Neural progenitor cell (in vitro differentiated cells): Measurements from ENCODE around the gene NUP58.

ENCODE experiments used
- CTCF ChIP-seq: fragments of 200-600 bp; sonication (generic); IDR thresholded peaks from 2 replicates; pipeline ENCODE4 v1.5.1; 2017; ENCODE audit warnings: antibody characterized with exemption, mild to moderate bottlenecking
- EZH2phosphoT487 ChIP-seq: fragments of 200-600 bp; sonication (generic); IDR thresholded peaks from 2 replicates; pipeline ENCODE4 v1.6.1; 2017; ENCODE audit warnings: antibody characterized with exemption

- TF ChIP-seq CTCF (no peak), EZH2phosphoT487 (no peak)
These were observed 18.3 kb downstream of the NUP58 start for GRCh38 chr13:25319771-25320170.
